ENCODE measurements around the gene CDK6.
"Not testable (repeated sequence)": the region's sequence is repeated elsewhere in the genome, so short reads cannot be mapped to it uniquely, and the experiment has no call there.

Gene CDK6

GRCh38 chr7:92766461-92767003, 69.8 kb downstream of the CDK6 start:
- DNase-seq (ENCODE audit: extremely low spot score) = no peak
- ChIA-PET POLR2A (no interaction called here), CTCF (interaction anchor here (0.9 to 3.6 kb wide), 12 partner anchors 9 to 157 kb away, joined by 3 to 26 read pairs (median 3); no protein-coding TSS in a partner anchor)
- TF ChIP-seq, protein P1, sequence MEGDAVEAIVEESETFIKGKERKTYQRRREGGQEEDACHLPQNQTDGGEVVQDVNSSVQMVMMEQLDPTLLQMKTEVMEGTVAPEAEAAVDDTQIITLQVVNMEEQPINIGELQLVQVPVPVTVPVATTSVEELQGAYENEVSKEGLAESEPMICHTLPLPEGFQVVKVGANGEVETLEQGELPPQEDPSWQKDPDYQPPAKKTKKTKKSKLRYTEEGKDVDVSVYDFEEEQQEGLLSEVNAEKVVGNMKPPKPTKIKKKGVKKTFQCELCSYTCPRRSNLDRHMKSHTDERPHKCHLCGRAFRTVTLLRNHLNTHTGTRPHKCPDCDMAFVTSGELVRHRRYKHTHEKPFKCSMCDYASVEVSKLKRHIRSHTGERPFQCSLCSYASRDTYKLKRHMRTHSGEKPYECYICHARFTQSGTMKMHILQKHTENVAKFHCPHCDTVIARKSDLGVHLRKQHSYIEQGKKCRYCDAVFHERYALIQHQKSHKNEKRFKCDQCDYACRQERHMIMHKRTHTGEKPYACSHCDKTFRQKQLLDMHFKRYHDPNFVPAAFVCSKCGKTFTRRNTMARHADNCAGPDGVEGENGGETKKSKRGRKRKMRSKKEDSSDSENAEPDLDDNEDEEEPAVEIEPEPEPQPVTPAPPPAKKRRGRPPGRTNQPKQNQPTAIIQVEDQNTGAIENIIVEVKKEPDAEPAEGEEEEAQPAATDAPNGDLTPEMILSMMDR (IDR thresholded peaks at IDR 0.05; ENCODE audit: control extremely low read depth, extremely low read depth, low read depth, missing control alignments) = no peak

DNA sequence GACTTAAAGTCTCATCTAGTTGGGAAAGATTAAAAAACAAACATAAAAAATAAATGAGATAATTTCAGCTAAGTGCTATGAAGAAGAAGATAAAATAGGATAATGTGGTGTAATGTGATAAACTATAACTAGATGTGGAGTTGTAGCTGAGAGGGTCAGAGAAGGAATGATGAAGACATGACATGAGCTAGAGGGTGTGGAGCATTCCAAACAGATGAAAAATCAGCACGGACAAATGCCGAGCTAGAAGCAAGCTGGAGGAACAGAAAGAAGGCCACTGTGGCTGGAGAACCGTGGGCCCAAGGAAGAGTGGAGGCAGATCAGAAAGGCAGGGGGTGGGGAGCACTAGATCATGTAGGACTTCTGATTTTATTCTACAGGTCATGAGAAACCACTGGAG, 70.6 kb downstream of the CDK6 start:
- CTCF ChIA-PET = interaction anchor here (1.1 to 3.6 kb wide), 10 partner anchors 9 to 68 kb away, joined by 3 to 26 read pairs (median 4); no protein-coding TSS in a partner anchor
- DNase-seq (ENCODE audit: extremely low spot score) = no peak
- TF ChIP-seq, protein P1 (IDR thresholded peaks at IDR 0.05; ENCODE audit: control extremely low read depth, extremely low read depth, low read depth, missing control alignments) = no peak
- POLR2A ChIA-PET = no interaction called here

DNA sequence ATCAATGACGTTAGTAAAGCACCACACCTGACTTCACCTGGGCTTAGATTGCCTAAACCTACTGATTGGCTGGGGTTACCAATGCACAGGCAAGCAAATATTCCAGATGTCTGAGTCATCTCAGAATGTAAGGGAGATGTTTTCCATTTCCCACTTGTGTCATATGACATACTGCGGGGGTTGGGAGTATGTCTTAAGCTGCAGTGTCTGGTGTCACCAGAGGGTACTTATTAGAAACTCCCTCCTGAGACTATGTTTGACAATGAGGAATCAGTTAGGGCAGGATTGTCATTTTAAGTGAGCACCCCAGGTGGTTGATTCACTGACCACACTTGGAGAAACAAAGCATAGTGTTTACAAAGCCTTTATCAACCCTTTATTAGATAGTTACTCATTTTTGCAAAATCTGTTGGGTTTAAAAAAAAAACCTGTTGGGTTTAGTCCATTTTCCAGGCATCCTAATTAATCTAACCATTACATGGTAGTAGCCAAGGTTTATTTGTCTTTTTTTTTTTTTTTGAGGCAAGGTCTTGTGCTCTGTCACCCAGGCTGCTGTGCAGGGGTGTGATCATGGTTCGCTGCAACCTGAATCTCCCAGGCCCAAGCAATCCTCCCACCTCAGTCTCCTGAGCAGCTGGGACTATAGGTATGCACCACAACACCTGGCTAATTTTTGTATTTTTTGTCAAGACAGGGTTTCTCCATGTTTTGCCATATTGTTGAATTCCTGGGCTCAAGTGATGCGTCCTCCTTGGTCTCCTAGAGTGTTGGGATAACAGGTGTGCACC, 72.5 kb downstream of the CDK6 start:
- ChIA-PET POLR2A (no interaction called here), CTCF (interaction anchor here (1.3 kb wide), 1 partner anchor 19 kb away, joined by 3 read pairs; no protein-coding TSS in a partner anchor)
- TF ChIP-seq, protein P1 (IDR thresholded peaks at IDR 0.05; ENCODE audit: control extremely low read depth, extremely low read depth, low read depth, missing control alignments) = no peak

DNA sequence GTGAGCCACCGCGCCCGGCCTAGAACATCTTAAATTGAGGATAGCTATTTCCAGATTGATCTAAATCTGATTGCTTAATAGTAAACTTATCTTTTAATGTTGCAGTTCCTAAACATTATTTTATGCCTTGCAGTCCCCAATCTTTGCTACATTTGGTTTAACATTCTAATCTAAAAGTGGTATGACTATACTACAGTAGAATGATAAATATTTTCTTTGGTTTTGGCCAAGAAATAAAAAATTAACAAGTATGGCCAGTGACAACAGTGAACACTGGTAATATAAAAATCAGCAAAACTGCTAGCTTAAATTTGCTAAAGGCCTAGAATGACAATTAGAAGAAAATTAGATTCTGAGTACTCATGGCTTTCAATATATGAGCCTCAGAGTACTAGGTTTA, 73.5 kb downstream of the CDK6 start:
- CTCF ChIA-PET = interaction anchor here (0.9 to 1.3 kb wide), 3 partner anchors 20 to 41 kb away, joined by 3 read pairs; no protein-coding TSS in a partner anchor
- DNase-seq (ENCODE audit: extremely low spot score) = no peak
- POLR2A ChIA-PET = no interaction called here
- TF ChIP-seq, protein P1 (IDR thresholded peaks at IDR 0.05; ENCODE audit: control extremely low read depth, extremely low read depth, low read depth, missing control alignments) = no peak

More for the DNA sequence above, 72.5 kb downstream of the CDK6 start:
- no peak for DNase-seq (ENCODE audit: extremely low spot score)

- POLR2A ChIA-PET = no interaction called here
- TF ChIP-seq, protein P1 (IDR thresholded peaks at IDR 0.05; ENCODE audit: control extremely low read depth, extremely low read depth, low read depth, missing control alignments) = no peak
Measured at GRCh38 chr7:92761391-92762097, 74.8 kb downstream of the CDK6 start.

GRCh38 chr7:92758796-92759431, 77.5 kb downstream of the CDK6 start:
- POLR2A ChIA-PET = no interaction called here
- TF ChIP-seq, protein P1 (IDR thresholded peaks at IDR 0.05; ENCODE audit: control extremely low read depth, extremely low read depth, low read depth, missing control alignments) = no peak
- CTCF ChIA-PET = interaction anchor here (4.8 kb wide), 1 partner anchor 8 kb away, joined by 26 read pairs; no protein-coding TSS in a partner anchor
- DNase-seq (ENCODE audit: extremely low spot score) = no peak

More at GRCh38 chr7:92761391-92762097, 74.8 kb downstream of the CDK6 start:
- CTCF ChIA-PET = interaction anchor here (0.7 to 1.3 kb wide), 4 partner anchors 12 to 39 kb away, joined by 3 read pairs; no protein-coding TSS in a partner anchor
- DNase-seq (ENCODE audit: extremely low spot score) = no peak

GRCh38 chr7:92757311-92757910, 79.0 kb downstream of the CDK6 start:
- CTCF ChIA-PET = interaction anchor here (0.7 to 4.8 kb wide), 5 partner anchors 9 to 26 kb away, joined by 3 to 26 read pairs (median 3); no protein-coding TSS in a partner anchor
- DNase-seq (ENCODE audit: extremely low spot score); POLR2A ChIA-PET: not testable (repeated sequence)

All from GM10248 (cell line).